GM12801 (cell line): ENCODE data around the gene LMO3.

Source experiments
- CTCF ChIP-seq: IDR thresholded peaks from one replicate; pipeline ENCODE4 v1.5.1; 2011; ENCODE audit warnings: control low read depth; ENCODE audit not compliant: insufficient read length; ENCODE audit errors: extremely low read depth

Gene LMO3

GRCh38 chr12:16606117-16606200, at the start of gene LMO3:
Gene LMO3, minus strand, starts transcription at chr12:16606162. Its CDS starts 5,302 bp downstream, at chr12:16600860.
- TF ChIP-seq CTCF: no peak

DNA sequence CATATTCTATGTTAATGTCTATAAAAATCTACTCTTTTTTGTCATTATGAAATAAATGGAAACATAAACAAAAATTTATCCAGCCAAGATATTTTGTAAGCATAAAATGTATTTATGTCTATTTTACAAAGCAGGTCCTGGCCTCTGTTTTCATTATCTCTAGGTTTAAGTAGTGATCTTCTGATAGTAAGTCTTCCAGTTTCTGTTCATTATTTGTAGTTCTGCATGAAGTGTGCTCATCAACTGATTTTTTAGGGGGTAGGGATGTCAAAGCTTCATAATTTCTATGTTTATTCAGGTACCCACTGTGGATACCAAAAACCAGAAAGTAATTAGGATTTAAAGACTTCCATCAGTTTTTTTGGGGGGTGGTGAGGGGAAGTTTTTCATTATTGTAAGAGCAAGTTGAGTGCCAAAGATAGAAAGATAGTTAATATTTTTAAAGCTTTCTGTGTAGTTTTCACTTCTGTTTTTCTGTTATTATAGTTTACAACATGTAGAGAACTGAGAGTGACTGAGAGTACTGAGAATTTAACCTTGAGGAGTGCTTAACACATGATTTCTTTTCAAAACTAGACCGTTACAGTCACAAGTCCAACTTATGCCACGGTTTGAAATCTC, 30.6 kb upstream of the LMO3 start:
- no peak for TF ChIP-seq CTCF

- no peak for TF ChIP-seq CTCF
Observed at GRCh38 chr12:16634786-16635185, 28.8 kb upstream of the LMO3 start.

- TF ChIP-seq CTCF: no peak
Observed at GRCh38 chr12:16626991-16627390, 21.0 kb upstream of the LMO3 start.

- TF ChIP-seq CTCF: no peak
Observed at GRCh38 chr12:16622338-16622737, 16.4 kb upstream of the LMO3 start.

DNA sequence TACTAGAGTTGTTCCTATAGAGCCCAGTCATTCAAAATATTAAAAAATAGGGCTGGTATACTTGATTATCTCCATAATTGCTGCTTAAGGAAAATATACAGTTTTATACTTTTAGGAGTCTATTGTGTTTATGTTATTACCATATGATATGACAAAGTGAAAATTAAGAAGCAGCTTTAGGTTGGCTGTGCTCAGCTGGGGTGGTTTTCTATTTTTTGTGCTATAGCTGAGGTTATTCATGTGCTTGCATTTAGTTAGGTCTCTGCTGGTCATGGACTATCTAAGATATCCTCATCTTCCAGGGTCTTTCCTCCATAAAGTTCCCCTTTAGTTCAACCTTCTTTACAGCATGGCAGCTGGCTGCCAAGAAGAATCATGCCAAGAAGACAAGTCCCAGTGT, 13.6 kb upstream of the LMO3 start:
- no peak for TF ChIP-seq CTCF

- TF ChIP-seq CTCF: no peak
Observed at GRCh38 chr12:16618256-16618655, 12.3 kb upstream of the LMO3 start.

DNA sequence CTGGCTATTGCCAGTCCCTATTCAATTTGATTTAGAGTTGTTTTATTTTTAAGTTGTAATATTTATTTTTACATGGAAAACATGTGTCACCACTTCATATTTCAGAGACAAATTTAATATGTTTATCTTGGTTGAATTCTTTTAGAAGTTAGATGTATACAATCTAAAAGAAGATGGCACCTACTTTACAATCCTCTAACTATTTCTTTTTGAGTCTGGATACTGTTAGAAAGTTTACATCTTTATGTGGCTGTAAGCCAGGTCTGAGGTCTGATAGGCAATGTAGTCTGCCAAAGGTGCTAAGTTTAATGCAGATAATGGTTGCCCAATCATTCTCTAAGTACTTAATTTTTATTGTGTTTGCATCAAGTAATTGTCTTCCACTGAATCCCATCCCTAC, 7.2 kb upstream of the LMO3 start:
- TF ChIP-seq CTCF: no peak
